T-cell (primary cell): ENCODE results near the gene C5orf52. TPM values are rescaled to one million over a fixed set of nuclear protein-coding genes. Genes with fewer than 3 reads are reported as not detected.
A peak's percentile ranks its signal among the peaks of the same experiment; 100 is the strongest.

ENCODE experiments used
- ATAC-seq, 4 experiments: fragments of 200-7000 bp in 3 of 4; fragments of 150-1000 bp in 1 of 4; cut with Tn5 transposase; replicated peaks in 1 of 4; 1 replicate in 3 of 4; 2 replicates in 1 of 4; pipeline ENCODE4 v1.10.0; 2021; ENCODE audit warnings: moderate library complexity in 3 of 4, mild to moderate bottlenecking in 2 of 4, moderate number of reproducible peaks in 1 of 4
- CTCF ChIA-PET, 2 donors: fragments of 300-600 bp; sonication (Branson Sonifier 250); formaldehyde crosslinking; loops; one replicate each; lab custom pipeline; 2022; ENCODE audit warnings: antibody characterized with exemption in 2 of 2; lab: Charles Lee
- POLR2A ChIA-PET, 2 donors: fragments of 300-600 bp; sonication (Branson Sonifier 250); formaldehyde crosslinking; loops; one replicate each; lab custom pipeline; 2022; ENCODE audit warnings: antibody characterized with exemption in 2 of 2; lab: Charles Lee
- DNase-seq, 35 experiments: peaks; one replicate each; pipeline versions ENCODE4 v3.0.0 to v3.0.0-alpha.2; 2013 to 2023
- H3K27ac ChIP-seq: one replicate; pipeline ENCODE4 v1.5.1; 2013; ENCODE audit warnings: low read length
- H3K27me3 ChIP-seq, 2 experiments: replicated peaks in 1 of 2; 1 replicate in 1 of 2; 2 replicates in 1 of 2; pipeline versions ENCODE4 v1.6.1 to v1.7.0; 2013; ENCODE audit warnings: low read length in 1 of 2, mixed read lengths in 1 of 2; ENCODE audit not compliant: control insufficient read depth in 2 of 2, insufficient read depth in 2 of 2; ENCODE audit errors: extremely low read depth in 1 of 2
- H3K36me3 ChIP-seq, 2 donors: 1 replicate in 1 of 2; 2 replicates in 1 of 2; pipeline versions ENCODE4 v1.6.1 to v1.7.0; 2013; ENCODE audit warnings: low read length in 1 of 2; ENCODE audit not compliant: control insufficient read depth in 2 of 2, insufficient read depth in 1 of 2; ENCODE audit errors: extremely low read depth in 1 of 2
- H3K4me1 ChIP-seq, 2 experiments: 1 replicate in 1 of 2; 2 replicates in 1 of 2; pipeline versions ENCODE4 v1.6.1 to v1.7.0; 2013; ENCODE audit warnings: low read length in 2 of 2, mixed read lengths in 1 of 2; ENCODE audit not compliant: insufficient read depth in 2 of 2, control insufficient read depth in 1 of 2; ENCODE audit errors: extremely low read depth in 1 of 2
- H3K4me3 ChIP-seq, 2 donors: 1 replicate in 1 of 2; 2 replicates in 1 of 2; pipeline versions ENCODE4 v1.5.1 to v1.7.0; 2013; ENCODE audit warnings: mild to moderate bottlenecking in 2 of 2, low read length in 1 of 2, moderate library complexity in 1 of 2; ENCODE audit not compliant: control insufficient read depth in 1 of 2; ENCODE audit errors: extremely low read depth in 1 of 2
- H3K9me3 ChIP-seq: 2 replicates; pipeline ENCODE4 v1.7.0; 2013
- H3K27ac Mint-ChIP-seq, 2 donors: one replicate each; pipeline ENCODE4 v1.8.0; 2020 to 2021; ENCODE audit warnings: mild to moderate bottlenecking in 2 of 2, mixed read lengths in 2 of 2
- H3K27me3 Mint-ChIP-seq, 2 donors: one replicate each; pipeline ENCODE4 v1.8.0; 2021 to 2022; ENCODE audit warnings: mixed read lengths in 2 of 2
- H3K36me3 Mint-ChIP-seq: one replicate; pipeline ENCODE4 v1.8.0; 2021; ENCODE audit warnings: mixed read lengths
- H3K4me1 Mint-ChIP-seq, 3 donors: one replicate each; pipeline ENCODE4 v1.8.0; 2020 to 2022; ENCODE audit warnings: mixed read lengths in 3 of 3, mild to moderate bottlenecking in 1 of 3
- H3K4me3 Mint-ChIP-seq, 3 donors: one replicate each; pipeline ENCODE4 v1.8.0; 2020 to 2022; ENCODE audit warnings: mild to moderate bottlenecking in 3 of 3, mixed read lengths in 3 of 3, moderate library complexity in 3 of 3
- H3K9me3 Mint-ChIP-seq, 3 donors: one replicate each; pipeline ENCODE4 v1.8.0; 2020 to 2022; ENCODE audit warnings: mixed read lengths in 3 of 3
- WGBS: methylation state at CpG from one replicate; pipeline ENCODE4 v1.1.5; 2013; ENCODE audit warnings: missing lambda C conversion rate; ENCODE audit not compliant: insufficient coverage; 5-methylcytosine and 5-hydroxymethylcytosine counted together
- total RNA-seq, 35 experiments: library from RNA in 6 of 35; stranded (reverse) in 6 of 35; fragments of 120-200 nt in 1 of 35; gene quantifications; one replicate each; pipeline versions ENCODE4 v1.2.1 to v1.2.4 and lab custom pipeline; 2013 to 2026

C5orf52 gene
- total RNA-seq, result not detected
- not detected for total RNA-seq (2013)
- 0 to 5.9 (median 0) reads per million in 29 experiments for total RNA-seq (lab: John Stamatoyannopoulos, UW)

GRCh38 chr5:157670662-157671591 lies at the start of gene C5orf52:
TSS of gene C5orf52 (plus strand) at chr5:157671533. CDS start at chr5:157671615, 82 bp downstream.
- peak within 1 kb of the TSS; percentile 85 to 87 (median 86) for H3K4me3 Mint-ChIP-seq
- H3K27me3 ChIP-seq, result peaks cover 0 to 32% of the 10 kb centered on the region in 2 experiments
- ATAC-seq (peak; percentile 28 to 45 (median 34)), DNase-seq (peak in 5 of 35 experiments; percentile 4 to 16 (median 9))
- H3K9me3 Mint-ChIP-seq, result no peaks in the 10 kb centered on the region
- H3K9me3 ChIP-seq, result no peaks in the 10 kb centered on the region
- peaks cover 20 to 27% (median 24%) of the 10 kb centered on the region in 3 donors for H3K4me1 Mint-ChIP-seq
- H3K4me1 ChIP-seq, result peaks cover 2 to 13% of the 10 kb centered on the region in 2 experiments
- no peak within 1 kb of the TSS for H3K27ac ChIP-seq
- POLR2A ChIA-PET, result no interaction called here
- no peaks in the 10 kb centered on the region for H3K36me3 ChIP-seq
- peak within 1 kb of the TSS in 1 of 2 donors; percentile 70 for H3K27ac Mint-ChIP-seq
- H3K4me3 ChIP-seq, result peak within 1 kb of the TSS; percentile 65 to 71
- WGBS, result under 1% methylated on average over 56 of the region's 59 CpGs
- CTCF ChIA-PET, result interaction anchor here in 1 of 2 donors (0.9 kb wide), 1 partner anchor 48 kb away, joined by 3 read pairs; no protein-coding TSS in a partner anchor
- no peaks in the 10 kb centered on the region for H3K36me3 Mint-ChIP-seq
- H3K27me3 Mint-ChIP-seq, result peaks cover 27 to 35% of the 10 kb centered on the region in 2 donors

DNA sequence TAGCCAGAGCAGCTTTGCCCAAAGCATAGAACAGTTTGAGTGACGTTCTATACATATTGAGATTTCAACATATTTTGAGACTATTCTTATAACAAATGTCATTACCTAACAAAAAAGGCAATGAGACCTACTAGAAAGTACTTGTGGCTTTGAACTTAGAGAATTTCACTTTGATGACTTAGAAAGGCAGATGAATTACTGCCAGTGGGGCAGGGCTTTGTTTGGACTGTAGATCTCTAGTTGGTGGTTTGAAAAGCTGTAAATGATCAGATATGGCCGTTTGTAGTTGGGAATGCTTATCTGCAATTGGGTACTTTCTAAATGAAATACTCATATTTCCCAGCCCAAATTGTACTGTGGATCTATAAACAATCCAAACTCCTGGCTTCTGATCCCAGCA lies 47.2 kb upstream of the C5orf52 start:
- WGBS, result no CpG with 5 or more reads among the region's 2 CpGs
- CTCF ChIA-PET, result no interaction called here

DNA sequence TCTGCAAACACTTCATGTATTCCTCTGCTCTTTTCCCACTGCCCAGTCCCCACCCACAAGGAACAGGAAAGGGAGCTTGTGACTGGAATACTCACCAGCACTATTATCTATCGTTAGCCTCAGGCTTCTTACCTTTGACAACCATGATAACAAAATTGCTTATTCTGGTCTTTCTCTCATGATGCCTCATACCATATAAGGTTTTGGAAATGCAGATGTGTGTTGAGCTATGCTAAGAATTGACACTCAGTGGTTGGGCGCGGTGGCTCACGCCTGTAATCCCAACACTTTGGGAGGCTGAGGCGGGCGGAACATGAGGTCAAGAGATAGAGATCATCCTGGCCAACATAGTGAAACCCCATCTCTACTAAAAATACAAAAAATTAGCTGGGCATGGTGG lies 44.5 kb upstream of the C5orf52 start:
- Histone ChIP-seq H3K27ac (no peak overlapping the region), H3K4me3 (no peak overlapping the region), H3K36me3 (no peaks in the 10 kb centered on the region), H3K4me1 (no peaks in the 10 kb centered on the region), H3K27me3 (no peaks in the 10 kb centered on the region), H3K9me3 (no peaks in the 10 kb centered on the region)
- Mint-ChIP-seq H3K27ac (no peak overlapping the region), H3K36me3 (no peaks in the 10 kb centered on the region), H3K4me3 (no peak overlapping the region), H3K9me3 (peaks cover 0 to 6% (median 5%) of the 10 kb centered on the region in 3 donors), H3K4me1 (no peaks in the 10 kb centered on the region), H3K27me3 (no peaks in the 10 kb centered on the region)
- no peak for DNase-seq
- WGBS, result 100% methylated on average over 3 of the region's 6 CpGs
- CTCF ChIA-PET, result no interaction called here
- ATAC-seq, result no peak
- POLR2A ChIA-PET, result no interaction called here

More for the DNA sequence above, 47.2 kb upstream of the C5orf52 start:
- H3K4me3 ChIP-seq, result no peak overlapping the region
- Mint-ChIP-seq H3K27ac (no peak overlapping the region), H3K27me3 (no peaks in the 10 kb centered on the region), H3K4me1 (no peaks in the 10 kb centered on the region), H3K36me3 (no peaks in the 10 kb centered on the region), H3K9me3 (peaks cover 0 to 4% (median 0%) of the 10 kb centered on the region in 3 donors), H3K4me3 (no peak overlapping the region)
- H3K27ac ChIP-seq, result no peak overlapping the region
- H3K4me1 ChIP-seq, result no peaks in the 10 kb centered on the region
- POLR2A ChIA-PET, result no interaction called here
- H3K27me3 ChIP-seq, result no peaks in the 10 kb centered on the region
- no peaks in the 10 kb centered on the region for H3K36me3 ChIP-seq
- ATAC-seq (no peak), DNase-seq (no peak)
- no peaks in the 10 kb centered on the region for H3K9me3 ChIP-seq

DNA sequence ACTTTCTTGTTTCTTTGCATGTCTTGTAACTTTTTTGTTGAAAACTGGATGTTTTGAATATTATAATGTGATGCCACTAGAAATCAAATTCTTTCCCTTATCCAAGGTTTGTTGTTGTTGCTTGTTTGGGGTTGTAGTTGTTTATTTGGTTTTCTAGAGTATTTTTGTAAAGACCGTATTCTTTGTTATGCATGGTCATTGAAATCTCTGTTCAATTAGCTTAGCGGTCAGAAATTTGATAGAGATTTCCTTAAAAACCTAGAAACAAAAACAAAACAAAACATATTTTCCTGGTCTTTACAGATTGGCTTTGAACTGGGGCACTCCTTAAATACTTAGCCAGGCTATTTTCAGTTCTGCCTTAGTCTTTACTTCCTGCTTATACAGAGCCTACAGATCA lies 41.0 kb upstream of the C5orf52 start:
- Mint-ChIP-seq H3K4me3 (no peak overlapping the region), H3K27me3 (no peaks in the 10 kb centered on the region), H3K4me1 (no peaks in the 10 kb centered on the region), H3K36me3 (no peaks in the 10 kb centered on the region), H3K27ac (no peak overlapping the region), H3K9me3 (peaks cover 0 to 6% (median 5%) of the 10 kb centered on the region in 3 donors)
- WGBS, result no CpG with 5 or more reads among the region's 2 CpGs
- Histone ChIP-seq H3K36me3 (no peaks in the 10 kb centered on the region), H3K27me3 (no peaks in the 10 kb centered on the region), H3K4me1 (no peaks in the 10 kb centered on the region), H3K27ac (no peak overlapping the region), H3K4me3 (no peak overlapping the region), H3K9me3 (no peaks in the 10 kb centered on the region)
- ChIA-PET POLR2A (interaction anchor here in 1 of 2 donors (0.7 kb wide), 1 partner anchor 18 kb away, joined by 5 read pairs; no protein-coding TSS in a partner anchor), CTCF (interaction anchor here in 1 of 2 donors (0.5 kb wide), 1 partner anchor 15 kb away, joined by 3 read pairs; no protein-coding TSS in a partner anchor)
- ATAC-seq (no peak), DNase-seq (no peak)

- H3K36me3 Mint-ChIP-seq, result no peaks in the 10 kb centered on the region
- no peak overlapping the region for H3K27ac ChIP-seq
- no peak overlapping the region for H3K4me3 ChIP-seq
- no CpG with 5 or more reads among the region's 9 CpGs for WGBS
- no peaks in the 10 kb centered on the region for H3K36me3 ChIP-seq
- ChIA-PET POLR2A (no interaction called here), CTCF (no interaction called here)
- H3K9me3 Mint-ChIP-seq, result no peaks in the 10 kb centered on the region
- ATAC-seq, result no peak
- no peaks in the 10 kb centered on the region for H3K4me1 Mint-ChIP-seq
- no peaks in the 10 kb centered on the region for H3K9me3 ChIP-seq
- DNase-seq, result no peak
- no peaks in the 10 kb centered on the region for H3K27me3 Mint-ChIP-seq
- no peaks in the 10 kb centered on the region for H3K4me1 ChIP-seq
- H3K27me3 ChIP-seq, result no peaks in the 10 kb centered on the region
- H3K27ac Mint-ChIP-seq, result no peak overlapping the region
- no peak overlapping the region for H3K4me3 Mint-ChIP-seq
Measured at GRCh38 chr5:157640406-157641066, 30.8 kb upstream of the C5orf52 start.
